Measurements from ENCODE around the gene IL18R1. TPM values are rescaled to one million over a fixed set of nuclear protein-coding genes. Genes with fewer than 3 reads are reported as not detected.

The IL18R1 gene
- total and polyA plus RNA-seq, 9 of the 15 experiments (the other 6 are each of a cell fraction or from before 2014, with no cell fraction given) = 0.55 to 10.0 (median 2.5) TPM

DNA sequence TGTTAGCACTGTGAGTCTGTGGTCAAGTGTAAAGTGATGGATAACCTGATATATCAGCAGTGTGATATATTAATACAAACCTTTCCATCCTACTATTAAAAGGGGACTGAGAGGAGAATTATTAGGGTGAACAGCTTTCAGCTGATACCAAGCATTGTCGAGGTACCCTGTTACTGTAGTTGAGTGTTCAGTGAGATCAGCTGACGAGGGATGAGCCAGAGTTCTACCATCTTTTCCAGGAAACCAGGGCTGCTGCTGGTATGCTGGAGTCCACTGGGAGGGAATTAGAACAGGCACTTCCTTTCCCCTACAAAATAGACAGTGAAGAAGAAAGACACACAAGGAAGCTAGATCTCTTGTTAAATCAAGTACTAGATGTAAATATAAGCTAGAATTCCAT is 67.8 kb downstream of the IL18R1 start (continued):
- TF ChIP-seq, protein P1, sequence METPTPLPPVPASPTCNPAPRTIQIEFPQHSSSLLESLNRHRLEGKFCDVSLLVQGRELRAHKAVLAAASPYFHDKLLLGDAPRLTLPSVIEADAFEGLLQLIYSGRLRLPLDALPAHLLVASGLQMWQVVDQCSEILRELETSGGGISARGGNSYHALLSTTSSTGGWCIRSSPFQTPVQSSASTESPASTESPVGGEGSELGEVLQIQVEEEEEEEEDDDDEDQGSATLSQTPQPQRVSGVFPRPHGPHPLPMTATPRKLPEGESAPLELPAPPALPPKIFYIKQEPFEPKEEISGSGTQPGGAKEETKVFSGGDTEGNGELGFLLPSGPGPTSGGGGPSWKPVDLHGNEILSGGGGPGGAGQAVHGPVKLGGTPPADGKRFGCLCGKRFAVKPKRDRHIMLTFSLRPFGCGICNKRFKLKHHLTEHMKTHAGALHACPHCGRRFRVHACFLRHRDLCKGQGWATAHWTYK (CRISPR knock-in tag; IDR thresholded peaks at IDR 0.05) = peak; percentile 76; the same call in 1 of the 2 replicates
- no peak for TF ChIP-seq ILF3 (IDR thresholded peaks at IDR 0.05; ENCODE audit: borderline replicate concordance)

DNA sequence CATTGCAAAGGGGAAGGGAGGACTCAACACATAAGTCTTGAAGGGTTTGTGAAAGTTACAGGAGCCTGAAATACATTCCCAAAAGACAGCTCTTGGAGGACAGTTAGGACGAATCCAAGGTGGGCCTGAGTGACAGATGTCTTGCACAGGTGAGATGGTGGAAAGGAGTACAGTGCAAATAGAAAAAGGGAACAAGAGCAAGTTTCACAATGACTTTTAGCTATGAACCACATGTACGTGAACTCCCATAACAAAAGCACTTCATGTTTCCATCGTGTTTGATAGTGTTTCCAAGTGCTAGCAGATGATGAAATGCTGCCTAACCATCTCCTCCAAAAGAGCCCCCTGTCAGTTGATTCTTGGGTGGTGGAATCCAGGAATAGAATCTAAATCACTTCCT is 69.2 kb downstream of the IL18R1 start:
- FAIRE-seq (no peak), ATAC-seq (no peak), DNase-seq (ENCODE audit: extremely low read depth in 1 of 4, low spot score in 3 of 4) (no peak)
- ChIA-PET CTCF (ENCODE audit: low intra/inter-chr PET ratio) (no interaction called here), POLR2A (no interaction called here)
- Histone ChIP-seq H3K9ac (ENCODE audit: insufficient read depth in 1 of 2, low read depth in 2 of 2, low read length in 2 of 2) (no peak overlapping the region), H3K4me3 (no peak overlapping the region), H3K27ac (ENCODE audit: extremely low read depth, low read depth, low read length) (no peak overlapping the region), H3K36me3 (ENCODE audit: control insufficient read depth, insufficient read depth, low read length) (no peaks in the 10 kb centered on the region), H3K9me1 (ENCODE audit: control insufficient read depth, insufficient read depth, low read length) (no peaks in the 10 kb centered on the region), H3K4me1 (replicated peaks in 1 of 2; ENCODE audit: control insufficient read depth in 2 of 2, insufficient read depth in 2 of 2, low read length in 2 of 2) (peaks cover 21 to 40% of the 10 kb centered on the region in 2 experiments; a peak in 4 of 5 replicates), H3K9me3 (replicated peaks; ENCODE audit: control insufficient read depth, insufficient read depth, low read depth, low read length) (no peaks in the 10 kb centered on the region), H3K79me2 (ENCODE audit: control insufficient read depth, insufficient read depth, low read length) (no peaks in the 10 kb centered on the region), H4K20me1 (replicated peaks; ENCODE audit: control insufficient read depth, insufficient read depth, low read length) (no peaks in the 10 kb centered on the region), H3K27me3 (ENCODE audit: control insufficient read depth in 2 of 2, insufficient read depth in 2 of 2, low read length in 2 of 2) (no peaks in the 10 kb centered on the region), H2AFZ (ENCODE audit: low read depth, low read length) (peak overlapping the region; percentile 23; the same call in 1 of the 2 replicates), H3K4me2 (ENCODE audit: insufficient read depth, low read length) (no peak overlapping the region)
- WGBS (ENCODE audit: insufficient coverage, low coverage, missing lambda C conversion rate) = 29% methylated on average over 3 of the region's 3 CpGs
- in situ Hi-C loops (cut with MboI) (no loop called here), intact Hi-C loops (cut with micrococcal nuclease) (no loop called here)
- TF ChIP-seq CEBPG (CRISPR knock-in tag; IDR thresholded peaks at IDR 0.05) (no peak), CEBPG (tag; conservative IDR thresholded peaks at IDR 0.05 in 1 of 2, IDR thresholded peaks at IDR 0.05 in 1 of 2) (peak in 1 of 2 experiments; percentile 34; a peak in 1 of 4 replicates), MTA3 (IDR thresholded peaks at IDR 0.05; ENCODE audit: borderline replicate concordance) (no peak), JUN (IDR thresholded peaks at IDR 0.05; ENCODE audit: borderline replicate concordance, low read depth, low read length) (no peak), JUN (CRISPR knock-in tag; IDR thresholded peaks at IDR 0.05; ENCODE audit: borderline replicate concordance) (no peak)
- no TSS peak for BruUV-seq (replicated peaks)

Measured in K562 (cell line).